Stimulated activated CD8-positive, alpha-beta memory T cell treated with anti-CD3 and anti-CD28 coated beads, Interleukin-12 subunit alpha, Interleukin-12 subunit beta, amount 100 ng/mL, for 24 hours (primary cell): Measurements from ENCODE around the gene NFKBIA.
"Not testable (repeated sequence)": the region's sequence is repeated elsewhere in the genome, so short reads cannot be mapped to it uniquely, and the experiment has no call there.

Experiments used
- DNase-seq: peaks from one replicate; pipeline ENCODE4 v3.0.0-alpha.2; 2020; ENCODE audit errors: extremely low read depth

Gene NFKBIA

DNA sequence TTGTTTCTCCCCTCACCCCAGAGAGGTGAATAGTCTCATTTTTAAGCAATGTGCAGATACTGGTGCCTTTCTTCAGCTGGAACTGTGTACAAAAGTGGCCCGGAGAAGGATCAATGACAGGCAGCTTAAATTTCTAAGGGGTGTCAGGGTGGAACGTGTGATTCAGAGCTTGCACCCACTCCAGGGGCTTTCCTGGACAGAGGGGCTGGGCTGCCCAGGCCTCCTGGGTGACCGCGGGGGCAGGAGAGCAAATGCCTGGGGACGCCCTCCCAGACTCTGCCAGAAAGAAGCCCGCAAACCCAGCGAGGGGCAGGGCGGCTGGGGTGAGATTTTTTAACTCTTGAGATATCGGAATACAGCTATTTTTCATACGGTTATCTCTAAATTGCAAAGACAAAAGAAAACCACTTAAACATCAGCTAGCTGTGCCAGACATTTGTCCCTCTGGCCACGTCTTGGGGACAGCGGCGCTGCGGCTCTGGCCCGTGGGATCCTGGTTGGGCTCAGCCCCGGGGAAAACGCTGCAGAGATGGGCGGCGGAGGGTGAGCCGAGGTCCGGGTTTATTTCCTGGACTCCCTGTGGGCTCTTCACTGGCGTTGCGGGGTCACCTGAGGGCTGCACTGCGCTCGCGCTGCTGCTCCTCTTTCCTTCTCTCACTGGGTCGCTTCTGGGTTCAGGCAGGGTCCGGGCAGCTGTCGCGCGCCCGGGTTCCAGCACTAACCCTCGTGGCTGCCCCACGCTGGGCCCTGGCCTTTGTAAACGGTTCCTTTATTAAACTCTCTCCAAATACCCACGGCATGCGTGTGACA lies 35.8 kb downstream of the NFKBIA start:
- DNase-seq = no peak

DNA sequence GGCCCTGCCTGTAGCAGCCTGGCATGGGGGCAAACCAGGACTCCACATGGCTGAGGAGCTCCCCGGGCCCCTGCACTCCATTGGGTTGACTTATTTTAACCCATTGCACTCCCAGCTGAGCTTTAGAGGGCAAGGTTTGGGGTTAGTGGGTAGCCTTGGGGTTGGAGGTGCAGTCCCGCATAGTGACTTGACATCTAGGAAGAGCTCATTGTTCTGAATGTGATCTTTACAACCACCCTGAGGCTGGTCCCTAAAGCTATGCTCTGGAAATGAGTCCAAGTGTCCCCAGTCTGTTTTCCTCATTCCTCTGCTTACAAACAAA lies 36.4 kb downstream of the NFKBIA start:
- no peak for DNase-seq

GRCh38 chr14:35367056-35367372 lies 37.5 kb downstream of the NFKBIA start:
- no peak for DNase-seq

- no peak for DNase-seq
Observed at GRCh38 chr14:35366521-35366976, 38.0 kb downstream of the NFKBIA start.

DNA sequence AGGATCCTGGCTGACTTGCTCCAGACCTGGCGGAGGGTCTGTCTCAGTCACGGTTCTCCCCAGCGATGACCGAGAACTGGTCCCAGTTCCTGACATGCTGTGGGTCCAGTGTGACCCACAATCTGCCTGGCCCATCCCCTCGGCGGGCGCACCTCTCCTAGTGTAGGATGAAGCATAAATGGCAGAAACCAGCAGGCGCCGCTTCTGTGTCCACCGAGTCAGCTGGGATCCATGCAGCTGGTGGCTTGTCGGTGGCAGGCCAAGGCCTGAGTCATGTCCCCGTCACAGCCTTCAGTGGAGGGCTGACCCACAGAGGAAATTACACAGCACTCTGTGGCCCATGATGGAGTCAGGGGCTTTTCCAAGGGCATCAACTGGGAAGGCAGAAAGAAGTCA lies 38.5 kb downstream of the NFKBIA start:
- no peak for DNase-seq

DNA sequence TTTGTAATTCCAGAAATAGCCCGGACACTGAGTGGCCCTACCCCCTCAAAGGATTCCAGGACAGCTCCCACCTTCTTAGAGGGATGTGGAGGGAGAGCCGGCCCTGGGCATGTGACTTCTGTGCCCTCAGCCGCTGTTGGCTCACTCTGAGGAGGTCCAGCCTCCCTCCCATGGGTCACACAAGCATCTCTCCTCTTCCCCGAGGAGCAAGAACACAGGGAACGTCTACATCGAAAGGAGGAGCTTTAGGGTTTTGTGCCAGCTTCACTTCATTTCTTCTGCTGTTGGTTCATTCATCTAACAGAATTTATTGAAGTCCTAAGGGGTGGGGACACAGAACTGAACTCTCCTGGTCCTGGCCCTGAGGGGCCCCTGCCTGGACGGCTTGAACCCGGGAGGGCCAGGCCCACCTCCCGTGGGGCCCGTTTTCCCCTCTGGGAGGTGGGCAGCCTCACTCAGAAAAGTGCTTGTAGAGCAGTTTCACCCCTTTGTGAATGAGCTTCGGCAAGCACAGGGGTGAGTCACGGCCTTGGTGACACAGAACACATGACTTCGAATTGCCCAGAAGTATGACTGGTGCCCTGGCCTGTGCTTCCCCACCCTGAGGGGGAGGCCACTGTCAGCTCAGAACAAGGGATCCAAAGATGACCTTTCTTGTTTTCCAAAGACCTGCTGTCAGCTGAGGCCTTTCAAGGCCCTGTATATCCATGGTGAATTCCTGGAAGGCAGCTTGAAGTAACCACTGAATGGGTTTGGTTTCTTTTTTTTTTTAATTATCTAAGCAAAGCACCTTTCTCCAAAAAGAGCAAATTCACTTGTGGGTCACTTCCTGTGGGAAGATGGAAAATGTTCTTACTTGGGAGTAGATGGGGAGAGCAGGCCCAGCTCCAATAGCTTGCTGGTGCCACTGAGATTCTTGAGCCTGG lies 39.2 kb downstream of the NFKBIA start:
- peak; percentile 65 for DNase-seq

DNA sequence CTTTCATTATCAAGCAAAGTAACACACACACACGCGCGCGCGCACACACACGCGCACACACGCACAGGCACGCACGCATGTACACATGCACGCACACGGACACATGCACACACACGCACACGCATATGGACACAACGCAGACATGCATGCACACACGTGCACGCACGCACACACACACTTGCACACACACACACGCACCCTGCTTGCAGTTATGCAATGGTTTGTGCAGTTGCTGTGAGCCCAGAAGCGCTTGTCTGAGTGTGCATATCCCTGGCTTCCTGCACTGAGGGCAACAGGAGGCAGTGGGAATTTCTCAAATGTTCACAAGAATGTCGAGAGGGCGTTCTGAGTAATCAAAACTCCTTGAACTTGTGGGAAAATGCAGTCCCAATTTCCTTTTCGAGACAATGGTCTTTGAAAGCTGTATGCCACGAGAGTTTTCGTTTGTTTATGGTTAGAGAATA lies 41.6 kb downstream of the NFKBIA start:
- no peak for DNase-seq

- no peak for DNase-seq
Observed at GRCh38 chr14:35362450-35362849, 42.1 kb downstream of the NFKBIA start.

DNA sequence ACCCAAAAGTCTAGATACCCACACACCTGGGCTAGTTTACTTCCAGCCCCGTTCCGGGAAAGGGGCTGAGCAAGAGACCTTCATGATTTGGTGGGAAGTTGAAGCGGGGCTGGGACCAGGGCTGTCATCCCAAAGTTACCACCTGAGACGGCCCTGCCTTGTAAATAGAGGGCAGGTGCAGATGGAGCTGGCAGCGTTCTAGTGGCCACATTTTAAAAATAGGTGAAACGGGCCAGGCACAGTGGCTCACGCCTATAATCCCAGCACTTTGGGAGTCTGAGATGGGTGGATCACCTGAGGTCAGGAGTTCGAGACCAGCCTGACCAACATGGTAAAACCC lies 43.4 kb downstream of the NFKBIA start:
- DNase-seq = no peak

DNA sequence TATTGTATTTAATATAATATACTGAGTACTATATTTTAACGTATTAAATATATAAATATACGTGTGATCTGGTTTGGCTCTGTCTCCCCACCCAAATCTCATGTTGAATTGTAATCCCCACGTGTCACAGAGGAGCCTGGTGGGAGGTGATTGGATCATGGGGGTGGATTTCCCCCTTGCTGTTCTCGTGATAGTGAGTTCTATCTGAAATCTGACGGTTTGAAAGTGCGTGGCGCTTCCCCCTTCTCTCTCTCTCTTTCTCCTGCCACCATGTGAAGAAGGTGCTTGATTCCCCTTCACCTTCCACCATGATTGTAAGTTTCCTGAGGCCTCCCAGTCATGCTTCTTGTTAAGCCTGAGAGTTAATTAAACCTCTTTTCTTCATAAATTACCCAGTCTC lies 44.9 kb downstream of the NFKBIA start:
- DNase-seq = not testable (repeated sequence)

DNA sequence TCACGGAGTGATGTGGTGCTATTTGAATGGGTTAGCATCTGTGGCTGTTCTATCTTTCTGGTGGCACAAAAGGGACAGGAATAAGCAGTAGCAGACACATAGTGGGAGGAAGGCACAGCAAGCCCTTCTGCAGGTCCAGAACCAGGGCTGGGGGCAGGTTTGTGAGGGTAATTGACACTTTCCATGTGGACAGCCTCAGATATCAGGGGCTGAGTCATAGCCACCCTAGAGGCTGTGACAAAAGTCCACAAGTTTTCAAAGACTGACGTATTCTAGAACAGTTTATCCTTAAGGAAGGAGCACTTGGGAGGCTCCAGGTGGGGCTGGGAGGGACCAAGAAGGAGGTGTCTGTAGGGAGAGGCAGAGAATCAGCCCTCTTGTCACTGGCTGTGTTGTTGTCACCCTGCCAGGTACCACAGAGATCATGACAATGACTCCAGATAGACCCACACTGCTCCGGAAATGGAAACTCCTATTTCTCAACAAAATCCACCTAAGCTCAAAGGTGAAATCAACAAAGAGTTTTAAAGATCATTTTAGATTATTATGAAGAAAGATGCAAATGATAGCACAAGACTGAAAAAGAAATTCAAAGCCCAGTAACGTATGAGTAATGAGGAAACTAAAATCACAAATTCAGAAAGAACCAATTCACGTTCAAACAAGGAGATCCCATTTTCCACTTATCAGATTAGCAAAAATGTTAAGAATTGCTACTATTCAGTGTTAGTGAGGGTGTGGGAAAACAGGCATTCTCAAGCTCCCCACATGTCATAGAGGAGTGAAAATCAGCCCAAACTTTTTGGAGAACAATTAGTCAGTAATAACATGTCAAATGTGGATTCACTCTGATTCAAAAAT lies 48.3 kb downstream of the NFKBIA start:
- no peak for DNase-seq

- not testable (repeated sequence) for DNase-seq
Observed at GRCh38 chr14:35355235-35355634, 49.3 kb downstream of the NFKBIA start.

- DNase-seq = no peak
Observed at GRCh38 chr14:35353409-35354172, 51.0 kb downstream of the NFKBIA start.

- no peak for DNase-seq
Observed at GRCh38 chr14:35352274-35353233, 52.0 kb downstream of the NFKBIA start.

GRCh38 chr14:35351897-35352273 lies 52.7 kb downstream of the NFKBIA start:
- no peak for DNase-seq
